GM10847 (cell line): ENCODE data around the gene ALAS1.

Experiments
- POLR2A ChIP-seq: IDR thresholded peaks from 2 replicates; pipeline ENCODE4 v1.6.1; 2011; ENCODE audit not compliant: insufficient read length; ENCODE audit errors: extremely low read depth

Gene ALAS1

GRCh38 chr3:52191663-52192062, 6.3 kb upstream of the ALAS1 start:
- TF ChIP-seq POLR2A, result no peak

- TF ChIP-seq POLR2A, result no peak
Measured at GRCh38 chr3:52193065-52193464, 4.9 kb upstream of the ALAS1 start.

GRCh38 chr3:52194485-52195290, 3.3 kb upstream of the ALAS1 start:
- TF ChIP-seq POLR2A, result no peak

GRCh38 chr3:52195291-52195597, 2.7 kb upstream of the ALAS1 start:
- TF ChIP-seq POLR2A, result no peak

GRCh38 chr3:52195823-52196331, 2.1 kb upstream of the ALAS1 start:
- no peak for TF ChIP-seq POLR2A

- TF ChIP-seq POLR2A, result no peak
Measured at GRCh38 chr3:52196977-52197376, 983 bp upstream of the ALAS1 start.

GRCh38 chr3:52197499-52197841, 490 bp upstream of the ALAS1 start:
- no peak for TF ChIP-seq POLR2A

GRCh38 chr3:52198643-52199608, 966 bp downstream of the ALAS1 start:
- no peak for TF ChIP-seq POLR2A

GRCh38 chr3:52200981-52201679, 3.2 kb downstream of the ALAS1 start:
- TF ChIP-seq POLR2A, result no peak

GRCh38 chr3:52202384-52203077, 4.6 kb downstream of the ALAS1 start:
- no peak for TF ChIP-seq POLR2A

- TF ChIP-seq POLR2A, result no peak
Measured at GRCh38 chr3:52203701-52204100, 5.7 kb downstream of the ALAS1 start.

GRCh38 chr3:52204337-52205073, 6.5 kb downstream of the ALAS1 start:
- TF ChIP-seq POLR2A, result no peak

GRCh38 chr3:52205727-52206372, 7.9 kb downstream of the ALAS1 start:
- no peak for TF ChIP-seq POLR2A

GRCh38 chr3:52208556-52208955, 10.6 kb downstream of the ALAS1 start:
- no peak for TF ChIP-seq POLR2A
